CD4-positive, alpha-beta T cell treated with Interleukin-17A for 4 hours (primary cell): Measurements from ENCODE around the gene USP17L22.
"Not testable (repeated sequence)": the region's sequence is repeated elsewhere in the genome, so short reads cannot be mapped to it uniquely, and the experiment has no call there.

ENCODE experiments used
- DNase-seq: peaks from one replicate; pipeline ENCODE4 v3.0.0-alpha.2; 2020; ENCODE audit warnings: mixed read lengths

The USP17L22 gene

GRCh38 chr4:9267319-9267718 is at the start of gene USP17L22:
TSS of gene USP17L22 (plus strand) at chr4:9267619. CDS start at chr4:9267619, 0 bp downstream.
- not testable (repeated sequence) for DNase-seq

DNA sequence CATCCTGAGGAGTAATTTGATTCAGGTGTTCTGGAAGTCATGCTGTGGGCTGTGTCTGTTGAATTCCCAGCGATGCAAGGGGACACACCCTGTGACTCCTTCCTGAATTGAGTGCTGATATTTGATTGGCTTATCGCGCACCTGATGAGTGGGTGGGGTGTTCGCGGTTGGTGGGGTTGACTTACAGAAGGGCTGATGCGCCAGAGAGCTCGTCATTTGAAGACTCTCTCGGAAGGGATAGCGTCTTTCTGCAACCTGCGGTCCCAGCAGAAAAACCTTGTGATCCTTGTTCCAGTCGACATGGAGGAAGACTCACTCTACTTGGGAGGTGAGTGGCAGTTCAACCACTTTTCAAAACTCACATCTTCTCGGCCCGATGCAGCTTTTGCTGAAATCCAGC is 47.6 kb upstream of the USP17L22 start, which contains the start of gene USP17L12:
Gene USP17L12, plus strand, starts transcription at position 301 of the 400 bp plus-strand sequence. Its CDS starts 0 bp downstream, at position 301.
- DNase-seq, result not testable (repeated sequence)

GRCh38 chr4:9224596-9224995 is 42.8 kb upstream of the USP17L22 start, which contains the start of gene USP17L13:
TSS of gene USP17L13 (plus strand) at chr4:9224896. CDS start at chr4:9224896, 0 bp downstream.
- DNase-seq, result not testable (repeated sequence)

DNA sequence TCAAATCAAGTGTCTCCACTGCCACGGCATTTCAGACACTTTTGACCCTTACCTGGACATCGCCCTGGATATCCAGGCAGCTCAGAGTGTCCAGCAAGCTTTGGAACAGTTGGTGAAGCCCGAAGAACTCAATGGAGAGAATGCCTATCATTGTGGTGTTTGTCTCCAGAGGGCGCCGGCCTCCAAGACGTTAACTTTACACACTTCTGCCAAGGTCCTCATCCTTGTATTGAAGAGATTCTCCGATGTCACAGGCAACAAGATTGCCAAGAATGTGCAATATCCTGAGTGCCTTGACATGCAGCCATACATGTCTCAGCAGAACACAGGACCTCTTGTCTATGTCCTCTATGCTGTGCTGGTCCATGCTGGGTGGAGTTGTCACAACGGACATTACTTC is 37.2 kb upstream of the USP17L22 start:
- DNase-seq, result not testable (repeated sequence)

DNA sequence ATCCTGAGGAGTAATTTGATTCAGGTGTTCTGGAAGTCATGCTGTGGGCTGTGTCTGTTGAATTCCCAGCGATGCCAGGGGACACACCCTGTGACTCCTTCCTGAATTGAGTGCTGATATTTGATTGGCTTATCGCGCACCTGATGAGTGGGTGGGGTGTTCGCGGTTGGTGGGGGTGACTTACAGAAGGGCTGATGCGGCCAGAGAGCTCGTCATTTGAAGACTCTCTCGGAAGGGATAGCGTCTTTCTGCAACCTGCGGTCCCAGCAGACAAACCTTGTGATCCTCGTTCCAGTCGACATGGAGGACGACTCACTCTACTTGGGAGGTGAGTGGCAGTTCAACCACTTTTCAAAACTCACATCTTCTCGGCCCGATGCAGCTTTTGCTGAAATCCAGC is 33.3 kb upstream of the USP17L22 start, which contains the start of gene USP17L15:
Gene USP17L15, plus strand, starts transcription at position 301 of the 400 bp plus-strand sequence. Its CDS starts 0 bp downstream, at position 301.
- not testable (repeated sequence) for DNase-seq

GRCh38 chr4:9238461-9238860 is 29.0 kb upstream of the USP17L22 start:
- not testable (repeated sequence) for DNase-seq

DNA sequence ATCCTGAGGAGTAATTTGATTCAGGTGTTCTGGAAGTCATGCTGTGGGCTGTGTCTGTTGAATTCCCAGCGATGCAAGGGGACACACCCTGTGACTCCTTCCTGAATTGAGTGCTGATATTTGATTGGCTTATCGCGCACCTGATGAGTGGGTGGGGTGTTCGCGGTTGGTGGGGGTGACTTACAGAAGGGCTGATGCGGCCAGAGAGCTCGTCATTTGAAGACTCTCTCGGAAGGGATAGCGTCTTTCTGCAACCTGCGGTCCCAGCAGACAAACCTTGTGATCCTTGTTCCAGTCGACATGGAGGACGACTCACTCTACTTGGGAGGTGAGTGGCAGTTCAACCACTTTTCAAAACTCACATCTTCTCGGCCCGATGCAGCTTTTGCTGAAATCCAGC is 23.8 kb upstream of the USP17L22 start, which contains the start of gene USP17L17:
Gene USP17L17, plus strand, starts transcription at position 301 of the 400 bp plus-strand sequence. Its CDS starts 0 bp downstream, at position 301.
- DNase-seq, result not testable (repeated sequence)

- not testable (repeated sequence) for DNase-seq
Observed at GRCh38 chr4:9247953-9248680, 19.3 kb upstream of the USP17L22 start, which contains the start of gene USP17L18. TSS of gene USP17L18 (plus strand) at chr4:9248630. CDS start at chr4:9248630, 0 bp downstream.

GRCh38 chr4:9253078-9253477 is 14.3 kb upstream of the USP17L22 start, which contains the start of gene USP17L19:
TSS of gene USP17L19 (plus strand) at chr4:9253378. CDS start at chr4:9253378, 0 bp downstream.
- not testable (repeated sequence) for DNase-seq

GRCh38 chr4:9257824-9258223 is 9.6 kb upstream of the USP17L22 start, which contains the start of gene USP17L20:
TSS of gene USP17L20 (plus strand) at chr4:9258124. CDS start at chr4:9258124, 0 bp downstream.
- not testable (repeated sequence) for DNase-seq

- DNase-seq, result not testable (repeated sequence)
Observed at GRCh38 chr4:9262572-9262971, 4.8 kb upstream of the USP17L22 start, which contains the start of gene USP17L21. TSS of gene USP17L21 (plus strand) at chr4:9262872. CDS start at chr4:9262872, 0 bp downstream.

DNA sequence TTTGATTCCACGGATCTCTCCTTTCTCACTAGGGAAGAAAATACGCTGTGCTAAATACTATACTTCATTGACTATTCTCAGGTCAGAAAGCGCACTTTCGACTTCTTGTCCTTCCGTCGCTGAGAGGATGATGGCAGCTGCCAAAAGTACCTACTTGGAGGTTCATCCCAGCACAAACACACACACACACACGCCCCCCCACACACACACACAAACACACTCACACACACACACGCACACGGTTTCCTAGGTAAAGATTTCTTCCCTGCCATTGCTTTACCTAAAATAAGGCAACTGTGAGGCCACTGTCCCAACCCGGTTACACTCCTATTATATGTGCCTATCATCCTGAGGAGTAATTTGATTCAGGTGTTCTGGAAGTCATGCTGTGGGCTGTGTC is 4.3 kb downstream of the USP17L22 start:
- DNase-seq, result not testable (repeated sequence)
